ENCODE results near the gene APOL5. TPM values are rescaled to one million over a fixed set of nuclear protein-coding genes. Genes with fewer than 3 reads are reported as not detected.

Gene APOL5
- total and polyA plus RNA-seq, 9 of the 15 experiments (the other 6 are each of a cell fraction or from before 2014, with no cell fraction given), result not detected

GRCh38 chr22:35695202-35695601 is 22.5 kb upstream of the APOL5 start:
- no peak overlapping the region for H2AFZ ChIP-seq (ENCODE audit: low read depth, low read length)
- ChIA-PET POLR2A (no interaction called here), CTCF (ENCODE audit: low intra/inter-chr PET ratio) (no interaction called here)
- no peak overlapping the region for H3K27ac ChIP-seq (ENCODE audit: extremely low read depth, low read depth, low read length)
- no peak for DNase-seq (ENCODE audit: extremely low read depth in 1 of 4, low spot score in 3 of 4)
- H3K27me3 ChIP-seq (ENCODE audit: control insufficient read depth in 2 of 2, insufficient read depth in 2 of 2, low read length in 2 of 2), result 0 out of 5 replicates have a peak, but pooled peaks cover 0 to 3% of the 10 kb centered on the region in 2 experiments
- H3K4me3 ChIP-seq, result no peak overlapping the region
- H3K4me1 ChIP-seq (replicated peaks in 1 of 2; ENCODE audit: control insufficient read depth in 2 of 2, insufficient read depth in 2 of 2, low read length in 2 of 2), result no peaks in the 10 kb centered on the region
- BruUV-seq (replicated peaks), result no TSS peak
- no peaks in the 10 kb centered on the region for H3K9me1 ChIP-seq (ENCODE audit: control insufficient read depth, insufficient read depth, low read length)
- no peaks in the 10 kb centered on the region for H3K36me3 ChIP-seq (ENCODE audit: control insufficient read depth, insufficient read depth, low read length)
- in situ Hi-C loops (cut with MboI) (no loop called here), intact Hi-C loops (cut with micrococcal nuclease) (no loop called here)
- no peak overlapping the region for H3K9ac ChIP-seq (ENCODE audit: insufficient read depth in 1 of 2, low read depth in 2 of 2, low read length in 2 of 2)
- 46% methylated on average over 7 of the region's 13 CpGs for WGBS (ENCODE audit: insufficient coverage, low coverage, missing lambda C conversion rate)
- H3K9me3 ChIP-seq (replicated peaks; ENCODE audit: control insufficient read depth, insufficient read depth, low read depth, low read length), result no peaks in the 10 kb centered on the region
- H3K79me2 ChIP-seq (ENCODE audit: control insufficient read depth, insufficient read depth, low read length), result no peaks in the 10 kb centered on the region
- no peaks in the 10 kb centered on the region for H4K20me1 ChIP-seq (replicated peaks; ENCODE audit: control insufficient read depth, insufficient read depth, low read length)
- H3K4me2 ChIP-seq (ENCODE audit: insufficient read depth, low read length), result no peak overlapping the region
- no peak for ATAC-seq
- no peak for TF ChIP-seq NR3C1 (CRISPR knock-in tag; IDR thresholded peaks at IDR 0.05)
- TF ChIP-seq L3MBTL2 (IDR thresholded peaks at IDR 0.05), result no peak
- no peak for TF ChIP-seq USF1 (CRISPR knock-in tag; IDR thresholded peaks at IDR 0.05)
- no peak for TF ChIP-seq ELF4 (CRISPR knock-in tag; IDR thresholded peaks at IDR 0.05)
- no peak for TF ChIP-seq ZNF217 (CRISPR knock-in tag; IDR thresholded peaks at IDR 0.05)
- TF ChIP-seq, protein P1, sequence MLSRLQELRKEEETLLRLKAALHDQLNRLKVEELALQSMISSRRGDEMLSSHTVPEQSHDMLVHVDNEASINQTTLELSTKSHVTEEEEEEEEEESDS (CRISPR knock-in tag; IDR thresholded peaks at IDR 0.05), result no peak
- no peak for TF ChIP-seq MBD2 (IDR thresholded peaks at IDR 0.05; ENCODE audit: borderline replicate concordance, low read depth)
- no peak for TF ChIP-seq MTA2 (IDR thresholded peaks at IDR 0.05; ENCODE audit: low read depth)
- TF ChIP-seq POU5F1 (IDR thresholded peaks at IDR 0.05; ENCODE audit: borderline replicate concordance, low read depth, low read length, partially characterized antibody), result no peak
- no peak for TF ChIP-seq ZNF76 (CRISPR knock-in tag; IDR thresholded peaks at IDR 0.05; ENCODE audit: borderline replicate concordance)
- TF ChIP-seq ZNF668 (CRISPR knock-in tag; IDR thresholded peaks at IDR 0.05), result no peak
- no peak for TF ChIP-seq ZNF79 (CRISPR knock-in tag; IDR thresholded peaks at IDR 0.05; ENCODE audit: low read depth)
- TF ChIP-seq TCF7 (IDR thresholded peaks at IDR 0.05; ENCODE audit: borderline replicate concordance), result no peak
- TF ChIP-seq CREM (IDR thresholded peaks at IDR 0.05; ENCODE audit: low read depth), result no peak
- no peak for TF ChIP-seq POLR2H (tag; IDR thresholded peaks at IDR 0.05; ENCODE audit: low read depth)
- TF ChIP-seq NR2C2 (CRISPR knock-in tag; IDR thresholded peaks at IDR 0.05), result no peak
- TF ChIP-seq NR2C2 (tag; IDR thresholded peaks at IDR 0.05), result no peak
- no peak for FAIRE-seq
